Measurements from ENCODE around the gene ULK4. TPM values are rescaled to one million over a fixed set of nuclear protein-coding genes. Genes with fewer than 3 reads are reported as not detected.
A peak's percentile ranks its signal among the peaks of the same experiment; 100 is the strongest.

Gene ULK4
- total and polyA plus RNA-seq, 2 donors (not counting 1 experiment from before 2014, with no cell fraction given): 9.1 to 9.7 TPM

DNA sequence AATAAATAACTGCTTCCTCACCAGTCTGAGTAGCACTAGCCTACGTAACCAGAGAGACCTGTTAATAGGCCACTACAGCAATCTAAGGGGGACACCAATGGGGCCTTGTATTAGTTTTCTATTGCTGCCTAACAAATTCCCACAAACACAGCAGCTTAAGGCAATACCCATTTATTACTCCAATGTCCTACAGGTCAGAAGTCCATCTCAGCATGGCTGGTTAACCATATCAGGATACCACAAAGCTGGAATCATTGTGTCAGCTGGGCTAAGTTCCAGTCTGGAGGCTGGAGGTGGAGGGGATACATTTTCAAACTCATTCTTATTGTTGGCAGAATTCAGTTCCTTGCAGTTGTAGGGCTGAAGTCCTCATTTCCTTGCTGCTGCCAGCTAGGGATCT lies 331.9 kb downstream of the ULK4 start:
- Histone ChIP-seq H3K27me3 (ENCODE audit: control insufficient read depth, insufficient read depth, low read length) (no peaks in the 10 kb centered on the region), H3K4me2 (ENCODE audit: extremely low read depth, insufficient read depth, low read length) (no peak overlapping the region), H3K9me3 (ENCODE audit: control insufficient read depth, insufficient read depth, low read depth, low read length) (no peaks in the 10 kb centered on the region), H3K27ac (ENCODE audit: insufficient read depth, low read length) (no peak overlapping the region), H2AFZ (ENCODE audit: low read length) (no peak overlapping the region), H3K79me2 (ENCODE audit: control insufficient read depth, insufficient read depth, low read length) (no peaks in the 10 kb centered on the region), H3K4me1 (ENCODE audit: control insufficient read depth, extremely low read depth, insufficient read depth, low read length) (no peaks in the 10 kb centered on the region), H3K9ac (ENCODE audit: insufficient read depth, low read length) (no peak overlapping the region), H3K4me3 (replicated peaks in 1 of 4; ENCODE audit: control extremely low read depth in 1 of 4, insufficient read depth in 1 of 4, low read depth in 3 of 4, low read length in 4 of 4) (no peak overlapping the region), H4K20me1 (ENCODE audit: control insufficient read depth, extremely low read depth, insufficient read depth, low read length) (no peaks in the 10 kb centered on the region), H3K36me3 (ENCODE audit: control insufficient read depth, insufficient read depth, low read length) (no peaks in the 10 kb centered on the region)
- peak in 1 of 2 donors; percentile 43 for DNase-seq (ENCODE audit: low read depth in 2 of 2)
- TF ChIP-seq CTCF (conservative IDR thresholded peaks at IDR 0.05 in 1 of 2, IDR thresholded peaks at IDR 0.05 in 1 of 2; ENCODE audit: low read depth in 1 of 2, low read length in 2 of 2) (no peak), EZH2 (IDR thresholded peaks at IDR 0.05; ENCODE audit: low read length, missing control alignments) (no peak)

GRCh38 chr3:41629072-41629471 lies 332.8 kb downstream of the ULK4 start:
- DNase-seq (ENCODE audit: low read depth in 2 of 2): no peak
- no peak for TF ChIP-seq CTCF (conservative IDR thresholded peaks at IDR 0.05 in 1 of 2, IDR thresholded peaks at IDR 0.05 in 1 of 2; ENCODE audit: low read depth in 1 of 2, low read length in 2 of 2)
- TF ChIP-seq EZH2 (IDR thresholded peaks at IDR 0.05; ENCODE audit: low read length, missing control alignments): no peak
- Histone ChIP-seq H3K27ac (ENCODE audit: insufficient read depth, low read length) (no peak overlapping the region), H3K9me3 (ENCODE audit: control insufficient read depth, insufficient read depth, low read depth, low read length) (no peaks in the 10 kb centered on the region), H3K27me3 (ENCODE audit: control insufficient read depth, insufficient read depth, low read length) (no peaks in the 10 kb centered on the region), H2AFZ (ENCODE audit: low read length) (no peak overlapping the region), H3K4me2 (ENCODE audit: extremely low read depth, insufficient read depth, low read length) (no peak overlapping the region), H3K79me2 (ENCODE audit: control insufficient read depth, insufficient read depth, low read length) (no peaks in the 10 kb centered on the region), H3K9ac (ENCODE audit: insufficient read depth, low read length) (no peak overlapping the region), H4K20me1 (ENCODE audit: control insufficient read depth, extremely low read depth, insufficient read depth, low read length) (no peaks in the 10 kb centered on the region), H3K36me3 (ENCODE audit: control insufficient read depth, insufficient read depth, low read length) (no peaks in the 10 kb centered on the region), H3K4me3 (replicated peaks in 1 of 4; ENCODE audit: control extremely low read depth in 1 of 4, insufficient read depth in 1 of 4, low read depth in 3 of 4, low read length in 4 of 4) (no peak overlapping the region), H3K4me1 (ENCODE audit: control insufficient read depth, extremely low read depth, insufficient read depth, low read length) (no peaks in the 10 kb centered on the region)

- no peaks in the 10 kb centered on the region for H3K9me3 ChIP-seq (ENCODE audit: control insufficient read depth, insufficient read depth, low read depth, low read length)
- H3K4me2 ChIP-seq (ENCODE audit: extremely low read depth, insufficient read depth, low read length): no peak overlapping the region
- H2AFZ ChIP-seq (ENCODE audit: low read length): no peak overlapping the region
- no peak overlapping the region for H3K9ac ChIP-seq (ENCODE audit: insufficient read depth, low read length)
- no peaks in the 10 kb centered on the region for H3K36me3 ChIP-seq (ENCODE audit: control insufficient read depth, insufficient read depth, low read length)
- H3K4me3 ChIP-seq (replicated peaks in 1 of 4; ENCODE audit: control extremely low read depth in 1 of 4, insufficient read depth in 1 of 4, low read depth in 3 of 4, low read length in 4 of 4): no peak overlapping the region
- H3K79me2 ChIP-seq (ENCODE audit: control insufficient read depth, insufficient read depth, low read length): no peaks in the 10 kb centered on the region
- no peaks in the 10 kb centered on the region for H3K4me1 ChIP-seq (ENCODE audit: control insufficient read depth, extremely low read depth, insufficient read depth, low read length)
- H4K20me1 ChIP-seq (ENCODE audit: control insufficient read depth, extremely low read depth, insufficient read depth, low read length): no peaks in the 10 kb centered on the region
- DNase-seq (ENCODE audit: low read depth in 2 of 2): no peak
- TF ChIP-seq CTCF (conservative IDR thresholded peaks at IDR 0.05 in 1 of 2, IDR thresholded peaks at IDR 0.05 in 1 of 2; ENCODE audit: low read depth in 1 of 2, low read length in 2 of 2): no peak
- no peak for TF ChIP-seq EZH2 (IDR thresholded peaks at IDR 0.05; ENCODE audit: low read length, missing control alignments)
- no peaks in the 10 kb centered on the region for H3K27me3 ChIP-seq (ENCODE audit: control insufficient read depth, insufficient read depth, low read length)
- no peak overlapping the region for H3K27ac ChIP-seq (ENCODE audit: insufficient read depth, low read length)
Observed at GRCh38 chr3:41627477-41628087, 334.3 kb downstream of the ULK4 start.
